Nephron progenitor cell (in vitro differentiated cells): Measurements from ENCODE around the gene CDC42EP4.
"Not testable (repeated sequence)": the region's sequence is repeated elsewhere in the genome, so short reads cannot be mapped to it uniquely, and the experiment has no call there.

Experiments
- DNase-seq: peaks from one replicate; pipeline ENCODE4 v3.0.0; 2021
- H3K27ac Mint-ChIP-seq: 2 replicates; pipeline ENCODE4 v1.8.0; 2021; ENCODE audit warnings: mild to moderate bottlenecking, moderate library complexity, mixed read lengths
- H3K27me3 Mint-ChIP-seq: 2 replicates; pipeline ENCODE4 v1.8.0; 2021; ENCODE audit warnings: mild to moderate bottlenecking, low read depth, mixed read lengths; ENCODE audit not compliant: poor library complexity
- H3K36me3 Mint-ChIP-seq: 2 replicates; pipeline ENCODE4 v1.8.0; 2021; ENCODE audit warnings: low read depth, mixed read lengths
- H3K4me1 Mint-ChIP-seq: 2 replicates; pipeline ENCODE4 v1.8.0; 2021; ENCODE audit warnings: mixed read lengths
- H3K4me3 Mint-ChIP-seq: 2 replicates; pipeline ENCODE4 v1.8.0; 2021; ENCODE audit warnings: mild to moderate bottlenecking, moderate library complexity, mixed read lengths
- H3K9me3 Mint-ChIP-seq: 2 replicates; pipeline ENCODE4 v1.8.0; 2021; ENCODE audit warnings: mild to moderate bottlenecking, moderate library complexity, mixed read lengths
- TF ChIP-seq, protein P1 (sequence below): fragments of 200-600 bp; sonication (generic); IDR thresholded peaks from 2 replicates; pipeline ENCODE4 v1.5.0; 2021; ENCODE audit warnings: antibody characterized with exemption

The CDC42EP4 gene

DNA sequence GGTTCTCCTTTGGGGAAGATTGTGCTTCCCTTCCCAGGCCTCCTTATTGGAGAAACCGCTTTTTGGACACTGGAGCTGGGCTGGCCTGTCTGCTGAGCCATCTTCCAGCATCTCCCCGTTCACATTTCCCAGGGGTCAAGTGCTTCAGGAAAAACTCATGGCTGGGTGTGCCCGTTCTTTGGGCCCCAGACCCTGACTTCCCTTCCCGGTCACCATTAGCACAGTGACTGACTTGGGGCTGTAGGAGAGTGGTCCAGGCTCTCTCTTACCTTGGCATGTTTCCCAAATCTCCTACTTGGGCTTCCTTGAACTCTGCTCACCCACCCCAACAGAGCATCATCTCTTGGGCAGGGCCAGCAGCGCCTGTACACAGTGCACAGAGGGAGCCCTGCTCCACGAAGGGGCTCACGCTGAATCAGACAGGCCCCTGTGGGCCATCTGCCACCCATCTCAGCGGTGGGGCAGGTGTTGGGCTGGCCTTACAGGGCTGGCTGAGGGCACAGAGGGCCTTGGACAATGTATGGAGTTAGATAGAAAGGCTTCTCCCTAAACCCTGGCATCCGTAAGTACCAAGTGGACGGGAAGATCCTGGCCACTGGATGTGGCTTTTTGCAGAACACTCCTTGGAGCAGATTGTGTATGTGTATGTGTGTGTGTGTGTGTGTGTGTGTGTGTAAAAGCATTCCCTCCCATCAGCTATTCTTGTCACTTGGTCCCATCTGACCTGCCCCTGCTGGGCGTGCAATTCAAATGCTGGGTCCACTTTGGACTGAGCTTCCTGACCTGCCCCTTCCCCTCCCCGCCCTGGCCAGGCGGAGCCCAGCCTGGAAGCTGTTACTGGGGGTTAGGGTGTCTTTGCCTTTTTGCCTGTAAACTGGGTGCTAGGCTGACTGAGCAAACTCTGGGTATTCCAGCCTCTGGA is 24.9 kb upstream of the CDC42EP4 start:
- DNase-seq: no peak
- Mint-ChIP-seq H3K36me3 (no peaks in the 10 kb centered on the region), H3K4me1 (peaks cover 55% of the 10 kb centered on the region), H3K27me3 (peaks cover 3% of the 10 kb centered on the region), H3K4me3 (no peak overlapping the region), H3K27ac (no peak overlapping the region), H3K9me3 (no peaks in the 10 kb centered on the region)
- TF ChIP-seq, protein P1, sequence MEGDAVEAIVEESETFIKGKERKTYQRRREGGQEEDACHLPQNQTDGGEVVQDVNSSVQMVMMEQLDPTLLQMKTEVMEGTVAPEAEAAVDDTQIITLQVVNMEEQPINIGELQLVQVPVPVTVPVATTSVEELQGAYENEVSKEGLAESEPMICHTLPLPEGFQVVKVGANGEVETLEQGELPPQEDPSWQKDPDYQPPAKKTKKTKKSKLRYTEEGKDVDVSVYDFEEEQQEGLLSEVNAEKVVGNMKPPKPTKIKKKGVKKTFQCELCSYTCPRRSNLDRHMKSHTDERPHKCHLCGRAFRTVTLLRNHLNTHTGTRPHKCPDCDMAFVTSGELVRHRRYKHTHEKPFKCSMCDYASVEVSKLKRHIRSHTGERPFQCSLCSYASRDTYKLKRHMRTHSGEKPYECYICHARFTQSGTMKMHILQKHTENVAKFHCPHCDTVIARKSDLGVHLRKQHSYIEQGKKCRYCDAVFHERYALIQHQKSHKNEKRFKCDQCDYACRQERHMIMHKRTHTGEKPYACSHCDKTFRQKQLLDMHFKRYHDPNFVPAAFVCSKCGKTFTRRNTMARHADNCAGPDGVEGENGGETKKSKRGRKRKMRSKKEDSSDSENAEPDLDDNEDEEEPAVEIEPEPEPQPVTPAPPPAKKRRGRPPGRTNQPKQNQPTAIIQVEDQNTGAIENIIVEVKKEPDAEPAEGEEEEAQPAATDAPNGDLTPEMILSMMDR: no peak

DNA sequence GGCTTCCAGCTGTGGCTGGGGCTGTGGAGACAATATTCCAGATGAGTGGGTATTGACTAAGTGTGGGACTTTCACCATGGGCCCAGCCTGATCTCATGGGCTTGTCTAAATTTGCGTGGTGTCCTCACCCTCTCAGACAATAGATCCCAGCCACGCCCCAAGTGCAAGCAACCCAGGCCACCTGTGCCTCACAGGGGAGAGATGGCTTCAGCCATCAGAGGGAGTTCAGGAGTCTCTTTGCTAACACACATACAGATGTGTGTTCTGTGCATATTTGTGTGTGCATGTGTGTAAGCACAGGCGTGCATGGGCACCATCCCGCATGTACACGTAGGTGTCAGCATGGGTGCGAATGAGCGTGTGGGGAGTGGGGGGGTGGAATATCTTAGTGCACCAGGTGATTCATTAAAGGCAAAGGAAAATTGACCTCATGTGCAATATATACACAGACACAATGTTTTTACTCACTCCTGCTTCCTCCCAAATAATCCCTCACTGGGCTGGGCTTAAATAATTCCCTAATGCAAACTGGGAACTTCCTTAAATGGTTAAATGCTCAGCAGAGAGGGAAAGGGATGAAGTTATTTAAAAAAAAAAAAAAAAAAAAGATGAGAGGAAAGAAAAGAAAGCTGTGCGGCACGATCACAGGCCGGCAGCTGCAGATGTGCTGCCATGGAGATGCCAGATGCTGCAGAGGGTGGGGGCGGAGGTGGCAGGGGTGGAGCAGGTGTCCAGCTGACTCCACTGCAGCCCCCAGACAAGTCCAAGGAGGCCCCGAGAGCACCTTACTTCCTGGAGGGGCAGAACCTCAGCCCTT is 24.0 kb upstream of the CDC42EP4 start:
- Mint-ChIP-seq H3K27ac (no peak overlapping the region), H3K4me3 (no peak overlapping the region), H3K9me3 (no peaks in the 10 kb centered on the region), H3K4me1 (peaks cover 48% of the 10 kb centered on the region), H3K36me3 (no peaks in the 10 kb centered on the region), H3K27me3 (peaks cover 3% of the 10 kb centered on the region)
- DNase-seq: no peak
- TF ChIP-seq, protein P1: no peak

DNA sequence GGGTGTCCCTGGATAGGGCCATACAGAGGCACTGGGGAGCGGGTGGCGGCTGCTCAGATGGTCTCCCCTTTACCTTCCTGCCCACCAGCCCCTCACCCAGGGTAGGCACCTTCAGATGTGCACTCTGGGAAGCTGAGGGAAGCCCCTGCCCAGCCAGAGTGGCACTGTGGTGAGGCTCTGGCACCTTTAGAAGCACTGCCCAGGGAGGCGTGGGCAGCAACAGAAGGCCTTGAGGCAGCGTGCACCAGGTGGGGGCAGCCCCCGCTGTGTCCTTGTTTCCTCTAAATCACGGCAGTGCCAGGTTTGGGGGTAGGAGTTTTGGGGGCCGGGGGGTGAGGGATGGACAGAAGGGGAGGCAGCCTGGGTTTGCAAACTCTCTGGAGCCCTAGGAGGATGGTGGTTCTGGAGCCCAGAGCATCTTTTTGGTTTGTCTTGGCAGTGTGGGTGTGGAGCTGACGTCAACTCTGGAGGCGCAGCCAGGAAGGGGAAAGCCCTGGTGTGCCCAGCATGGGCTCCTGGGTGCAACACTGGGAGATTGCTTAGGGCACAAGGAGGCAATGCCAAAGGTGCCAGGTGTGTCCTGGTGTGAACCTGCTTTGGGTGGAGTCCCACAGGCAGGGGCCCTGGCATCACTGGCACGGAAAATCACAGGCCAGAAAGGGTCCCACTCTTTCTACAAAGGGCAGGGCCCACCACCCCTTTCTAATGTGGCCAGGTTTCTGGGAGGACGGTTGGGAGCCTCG is 23.1 kb upstream of the CDC42EP4 start:
- no peaks in the 10 kb centered on the region for H3K9me3 Mint-ChIP-seq

DNA sequence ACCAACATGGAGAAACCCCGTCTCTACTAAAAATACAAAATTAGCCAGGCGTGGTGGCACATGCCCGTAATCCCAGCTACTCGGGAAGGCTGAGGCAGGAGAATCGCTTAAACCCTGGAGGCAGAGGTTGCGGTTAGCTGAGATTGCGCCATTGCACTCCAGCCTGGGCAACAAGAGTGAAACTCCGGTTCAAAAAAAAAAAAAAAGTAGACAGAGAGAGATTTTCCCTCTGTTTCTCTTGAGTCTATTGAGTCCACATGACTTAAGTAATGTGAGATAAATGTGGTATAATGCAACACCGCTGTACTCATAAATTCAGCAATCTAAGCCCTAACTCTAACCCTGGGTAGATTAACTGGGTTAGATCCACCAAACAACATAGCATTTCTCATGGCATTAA is 21.6 kb upstream of the CDC42EP4 start:
- not testable (repeated sequence) for H3K27me3 Mint-ChIP-seq, H3K27ac Mint-ChIP-seq, DNase-seq, H3K4me3 Mint-ChIP-seq, H3K36me3 Mint-ChIP-seq, H3K9me3 Mint-ChIP-seq
- H3K4me1 Mint-ChIP-seq: peaks cover 32% of the 10 kb centered on the region

More for the DNA sequence above, 23.1 kb upstream of the CDC42EP4 start:
- DNase-seq: no peak
- TF ChIP-seq, protein P1: no peak
- Mint-ChIP-seq H3K4me1 (peaks cover 42% of the 10 kb centered on the region), H3K36me3 (no peaks in the 10 kb centered on the region), H3K4me3 (no peak overlapping the region), H3K27ac (no peak overlapping the region), H3K27me3 (peaks cover 3% of the 10 kb centered on the region)

DNA sequence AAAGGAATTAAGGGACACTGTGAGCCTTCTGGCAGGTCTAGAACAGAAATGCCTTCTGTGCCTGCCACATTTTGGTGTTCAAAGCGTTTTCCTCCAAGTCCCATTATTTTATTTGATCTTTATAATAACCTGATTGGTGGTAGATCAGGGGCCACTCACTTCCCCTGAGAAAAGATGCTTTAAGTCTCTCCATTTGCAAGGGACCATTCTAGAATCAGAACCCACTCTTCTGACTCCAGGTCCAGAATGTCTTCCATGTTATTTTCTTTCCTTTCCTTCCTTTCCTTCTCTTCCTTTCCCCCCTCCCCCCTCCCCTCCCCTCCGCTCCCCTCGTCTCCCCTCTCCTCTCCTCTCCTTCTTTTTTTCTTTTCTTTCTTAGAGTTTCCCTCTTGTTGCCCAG is 19.3 kb upstream of the CDC42EP4 start:
- Mint-ChIP-seq H3K9me3 (no peaks in the 10 kb centered on the region), H3K27ac (no peak overlapping the region), H3K27me3 (peaks cover 4% of the 10 kb centered on the region), H3K36me3 (no peaks in the 10 kb centered on the region), H3K4me3 (no peak overlapping the region), H3K4me1 (peaks cover 20% of the 10 kb centered on the region)
- TF ChIP-seq, protein P1: no peak
- no peak for DNase-seq

DNA sequence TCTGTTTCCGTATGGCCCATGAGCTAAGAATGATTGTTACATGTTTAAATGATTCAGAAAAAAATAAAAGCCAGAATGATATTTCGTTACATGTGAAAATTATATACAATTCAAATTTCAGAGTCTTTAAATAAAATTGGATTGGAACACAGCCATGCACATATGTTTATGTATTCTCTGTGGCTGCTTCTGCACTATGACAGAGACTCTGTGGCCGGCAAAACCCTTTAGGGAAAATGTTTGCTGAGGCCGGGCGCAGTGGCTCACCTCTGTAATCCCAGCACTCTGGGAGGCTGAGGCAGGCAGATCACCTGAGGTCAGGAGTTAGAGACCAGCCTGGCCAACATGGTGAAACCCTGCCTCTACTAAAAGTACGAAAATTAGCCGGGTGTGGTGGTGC is 15.9 kb upstream of the CDC42EP4 start:
- TF ChIP-seq, protein P1: no peak
- Mint-ChIP-seq H3K36me3 (no peaks in the 10 kb centered on the region), H3K27ac (no peak overlapping the region), H3K9me3 (no peaks in the 10 kb centered on the region), H3K4me3 (no peak overlapping the region), H3K4me1 (peaks cover 44% of the 10 kb centered on the region), H3K27me3 (peaks cover 8% of the 10 kb centered on the region)
- DNase-seq: no peak
